Measurements from ENCODE around the gene HNRNPA1L2. TPM values are rescaled to one million over a fixed set of nuclear protein-coding genes. Genes with fewer than 3 reads are reported as not detected.
"Not testable (repeated sequence)": the region's sequence is repeated elsewhere in the genome, so short reads cannot be mapped to it uniquely, and the experiment has no call there.

Gene HNRNPA1L2
- total RNA-seq, 8 experiments from 2014 or later = 8.1 to 28.4 (median 15.9) TPM

DNA sequence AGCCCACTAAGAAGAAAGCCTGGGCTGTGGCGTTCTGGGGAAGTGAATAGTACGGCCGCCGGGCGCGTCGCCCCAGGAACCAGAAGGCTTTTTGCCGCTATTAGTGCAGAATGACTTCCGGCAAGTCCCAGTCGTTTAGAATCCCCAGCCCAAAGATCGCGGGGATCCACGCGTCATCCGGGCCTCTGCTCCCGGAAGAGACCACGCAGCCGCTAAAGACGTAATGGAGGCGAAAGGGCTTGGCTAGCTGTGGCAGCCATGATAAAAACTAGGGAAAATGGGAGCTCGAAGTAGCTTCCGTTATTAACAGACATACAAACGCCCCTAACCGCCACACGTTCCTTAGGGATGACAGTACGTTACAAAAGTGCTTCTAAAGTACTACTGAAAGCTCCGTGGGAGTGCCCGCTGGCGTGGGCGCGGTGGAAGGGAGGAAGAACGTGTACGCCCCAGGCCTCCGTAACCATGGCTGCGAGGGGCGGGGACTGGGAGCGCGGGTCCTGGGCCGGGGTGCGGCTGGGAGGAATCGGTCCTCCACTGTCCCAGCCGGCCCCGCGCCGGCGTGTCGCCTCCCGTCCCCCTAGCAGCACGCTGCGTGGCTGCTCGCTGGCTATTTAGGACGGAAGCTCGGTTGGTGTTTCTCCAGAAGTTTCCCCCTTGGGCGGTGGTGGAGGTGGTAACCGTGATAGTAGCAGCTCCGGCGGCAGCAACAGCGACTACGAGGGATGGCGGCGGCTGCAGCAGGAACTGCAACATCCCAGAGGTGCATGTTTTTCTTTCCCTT is 10.2 kb downstream of the HNRNPA1L2 start, which contains the start of gene SUGT1:
Gene SUGT1, plus strand, starts transcription at position 641 of the 784 bp plus-strand sequence. Its CDS starts 85 bp downstream, at position 726.
- H3K4me1 ChIP-seq (replicated peaks in 1 of 2) = peaks cover 10 to 17% of the 10 kb centered on the region in 2 donors
- WGBS, 10 experiments = 0% methylated on average over 1 to 23 of the region's 61 CpGs; no CpG with 5 or more reads in 3 of the 10 experiments
- ATAC-seq (replicated peaks in 6 of 8) = peak; percentile 91 to 98 (median 97)
- peak within 1 kb of the TSS; percentile 45 to 71 (median 54) for H3K4me3 ChIP-seq
- in situ Hi-C loops (cut with MboI; ENCODE audit: low pct_unique_long_range_greater_than_20kb in 2 of 9, low sequenced_read_pairs in 9 of 9, unreplicated experiment in 9 of 9) = loop anchor here in 2 of 9 experiments (25.0 kb wide), 2 partner anchors 185 to 535 kb away; partner anchors contain the start of gene PCDH8 (in 1 of the 2)
- H3K27ac ChIP-seq = peak within 1 kb of the TSS; percentile 99 to 100

DNA sequence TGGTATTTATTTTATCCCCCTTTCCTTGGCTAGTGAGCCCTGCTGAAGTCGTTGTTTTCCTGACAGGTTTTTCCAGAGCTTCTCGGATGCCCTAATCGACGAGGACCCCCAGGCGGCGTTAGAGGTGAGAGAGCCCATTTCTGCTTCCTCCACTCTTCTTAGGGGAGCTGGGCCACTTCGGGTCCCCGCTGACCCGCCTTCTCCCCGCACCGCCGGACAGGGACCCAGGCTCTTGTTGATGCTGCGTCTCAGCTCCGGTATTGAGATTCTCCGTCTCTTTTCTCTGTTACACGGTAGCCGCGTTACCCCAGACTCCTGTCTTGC is 10.7 kb downstream of the HNRNPA1L2 start:
- Histone ChIP-seq H3K4me1 (replicated peaks in 1 of 2) (peaks cover 10 to 17% of the 10 kb centered on the region in 2 donors), H3K27ac (peak overlapping the region; percentile 99 to 100), H3K4me3 (peak overlapping the region; percentile 45 to 71 (median 54))
- peak; percentile 12 to 50 (median 39) for ATAC-seq (replicated peaks in 6 of 8)
- in situ Hi-C loops (cut with MboI; ENCODE audit: low pct_unique_long_range_greater_than_20kb in 2 of 9, low sequenced_read_pairs in 9 of 9, unreplicated experiment in 9 of 9) = loop anchor here in 2 of 9 experiments (25.0 kb wide), 2 partner anchors 184 to 534 kb away; partner anchors contain the start of gene PCDH8 (in 1 of the 2)
- 0 to 11% (median 1%) methylated on average over 2 to 15 of the region's 18 CpGs; no CpG with 5 or more reads in 4 of the 10 experiments for WGBS, 10 experiments

DNA sequence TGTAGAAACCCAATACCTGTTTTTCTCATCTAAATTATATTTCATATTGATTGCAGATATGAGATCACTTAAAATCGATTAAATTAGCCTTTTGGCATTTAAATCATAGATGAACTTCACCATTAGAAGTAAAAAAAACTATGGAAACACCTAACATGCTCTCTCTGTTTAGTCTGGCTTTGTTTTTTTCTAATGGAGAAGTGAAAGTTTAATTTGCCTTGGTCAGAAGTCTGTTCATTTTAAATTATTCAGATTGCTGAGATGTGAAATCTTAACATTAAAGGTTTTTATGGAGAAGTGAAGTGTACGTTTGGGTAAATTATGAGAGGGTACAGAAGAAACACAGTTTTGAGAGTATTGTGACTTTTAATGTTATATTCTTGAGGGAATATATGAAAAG is 17.1 kb downstream of the HNRNPA1L2 start:
- no peak overlapping the region for H3K4me3 ChIP-seq
- no peak overlapping the region for H3K27ac ChIP-seq
- in situ Hi-C loops (cut with MboI; ENCODE audit: low pct_unique_long_range_greater_than_20kb in 2 of 9, low sequenced_read_pairs in 9 of 9, unreplicated experiment in 9 of 9) = loop anchor here in 2 of 9 experiments (25.0 kb wide), 2 partner anchors 178 to 528 kb away; partner anchors contain the start of gene PCDH8 (in 1 of the 2)
- H3K4me1 ChIP-seq (replicated peaks in 1 of 2) = peaks cover 2 to 4% of the 10 kb centered on the region in 2 donors
- WGBS, 10 experiments = 90 to 100% (median 97%) methylated on average over 1 to 2 of the region's 2 CpGs
- ATAC-seq (replicated peaks in 6 of 8) = no peak

DNA sequence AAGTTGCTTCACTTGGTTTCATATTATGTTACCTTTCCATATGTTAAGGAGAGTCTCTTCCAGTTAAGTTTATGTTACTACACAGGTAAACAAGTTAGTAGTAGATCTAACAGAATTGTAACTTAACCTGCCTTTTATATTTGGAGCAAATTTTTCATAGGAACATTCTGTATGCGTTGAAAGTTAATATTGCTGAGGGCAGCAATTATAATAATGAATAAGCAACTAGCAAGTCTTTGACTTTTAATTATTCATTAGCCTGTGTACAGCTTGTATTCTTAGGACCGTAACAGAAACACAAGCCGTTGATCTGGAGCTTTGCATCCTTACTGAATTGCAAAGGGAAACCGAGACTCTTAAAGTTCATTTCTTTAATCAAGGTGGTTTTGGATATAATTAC is 22.0 kb downstream of the HNRNPA1L2 start:
- Histone ChIP-seq H3K27ac (no peak overlapping the region), H3K4me3 (no peak overlapping the region), H3K4me1 (replicated peaks in 1 of 2) (no peaks in the 10 kb centered on the region)
- no peak for ATAC-seq (replicated peaks in 6 of 8)
- WGBS, 10 experiments = 88 to 100% (median 96%) methylated on average over 2 to 4 of the region's 4 CpGs; no CpG with 5 or more reads in 1 of the 10 experiments
- in situ Hi-C loops (cut with MboI; ENCODE audit: low pct_unique_long_range_greater_than_20kb in 2 of 9, low sequenced_read_pairs in 9 of 9, unreplicated experiment in 9 of 9) = loop anchor here in 2 of 9 experiments (25.0 kb wide), 2 partner anchors 173 to 523 kb away; partner anchors contain the start of gene PCDH8 (in 1 of the 2)

DNA sequence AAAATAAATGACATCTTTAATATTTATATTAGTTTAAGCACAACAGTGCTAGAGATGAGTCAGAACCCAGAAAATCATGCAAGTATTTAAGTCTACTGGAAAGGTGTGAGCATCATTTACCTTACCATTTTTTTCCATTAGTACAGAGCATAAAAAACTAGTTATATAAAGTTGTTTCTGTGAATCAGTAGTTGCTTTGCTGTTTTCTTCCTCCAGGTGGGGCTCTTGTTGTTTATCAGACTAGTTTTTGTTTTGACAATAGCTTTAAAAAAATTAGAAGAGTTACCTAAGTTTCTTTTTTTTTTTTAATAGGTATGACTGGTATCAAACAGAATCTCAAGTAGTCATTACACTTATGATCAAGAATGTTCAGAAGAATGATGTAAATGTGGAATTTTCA is 23.1 kb downstream of the HNRNPA1L2 start:
- no peaks in the 10 kb centered on the region for H3K4me1 ChIP-seq (replicated peaks in 1 of 2)

DNA sequence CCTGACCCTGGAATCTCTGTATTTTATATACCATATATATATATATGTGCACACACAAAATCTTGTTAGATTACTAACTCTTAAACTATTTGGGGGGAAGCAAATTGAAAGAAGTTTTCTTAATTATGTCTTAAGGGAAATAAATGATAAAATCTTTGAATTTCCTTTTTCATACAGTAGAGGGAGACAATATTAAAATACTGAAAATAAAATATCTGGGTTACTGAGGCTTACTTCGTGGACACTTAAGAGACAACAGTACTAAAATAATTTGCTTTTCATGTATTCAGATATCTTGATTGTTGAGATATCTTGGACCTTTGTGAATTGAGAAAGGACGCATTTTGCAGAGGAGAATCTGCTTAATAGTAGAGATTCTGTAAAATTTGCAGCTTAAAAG is 27.4 kb downstream of the HNRNPA1L2 start:
- no peak overlapping the region for H3K27ac ChIP-seq
- H3K4me1 ChIP-seq (replicated peaks in 1 of 2) = no peaks in the 10 kb centered on the region
- ATAC-seq (replicated peaks in 6 of 8) = no peak
- 93 to 100% (median 100%) methylated on average over 1 to 2 of the region's 2 CpGs; no CpG with 5 or more reads in 1 of the 10 experiments for WGBS, 10 experiments
- in situ Hi-C loops (cut with MboI; ENCODE audit: low pct_unique_long_range_greater_than_20kb in 2 of 9, low sequenced_read_pairs in 9 of 9, unreplicated experiment in 9 of 9) = loop anchor here in 2 of 9 experiments (25.0 kb wide), 2 partner anchors 168 to 518 kb away; partner anchors contain the start of gene PCDH8 (in 1 of the 2)
- H3K4me3 ChIP-seq = no peak overlapping the region

More for the DNA sequence above, 23.1 kb downstream of the HNRNPA1L2 start:
- ATAC-seq (replicated peaks in 6 of 8) = no peak
- H3K4me3 ChIP-seq = no peak overlapping the region
- in situ Hi-C loops (cut with MboI; ENCODE audit: low pct_unique_long_range_greater_than_20kb in 2 of 9, low sequenced_read_pairs in 9 of 9, unreplicated experiment in 9 of 9) = loop anchor here in 2 of 9 experiments (25.0 kb wide), 2 partner anchors 172 to 522 kb away; partner anchors contain the start of gene PCDH8 (in 1 of the 2)
- no peak overlapping the region for H3K27ac ChIP-seq

DNA sequence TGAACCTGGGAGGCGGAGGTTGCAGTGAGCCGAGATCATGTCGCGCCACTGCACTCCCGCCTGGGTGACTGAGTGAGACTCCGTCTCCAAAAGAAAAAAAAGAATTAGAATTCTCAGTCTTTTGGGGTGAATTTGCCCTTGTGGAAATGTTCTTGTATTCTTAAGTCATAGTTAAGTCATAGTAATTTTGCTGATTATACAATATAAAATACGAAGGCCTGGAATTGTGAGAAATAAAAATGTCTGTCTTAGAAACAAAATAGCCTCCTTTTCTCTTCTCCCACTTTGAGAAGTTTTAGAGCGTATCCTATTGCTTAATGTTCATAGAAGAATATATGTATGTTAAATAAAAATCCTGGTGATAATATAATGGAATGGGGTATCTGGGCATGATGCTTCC is 28.5 kb downstream of the HNRNPA1L2 start:
- WGBS, 10 experiments = 67 to 100% (median 97%) methylated on average over 1 to 7 of the region's 8 CpGs; no CpG with 5 or more reads in 2 of the 10 experiments

DNA sequence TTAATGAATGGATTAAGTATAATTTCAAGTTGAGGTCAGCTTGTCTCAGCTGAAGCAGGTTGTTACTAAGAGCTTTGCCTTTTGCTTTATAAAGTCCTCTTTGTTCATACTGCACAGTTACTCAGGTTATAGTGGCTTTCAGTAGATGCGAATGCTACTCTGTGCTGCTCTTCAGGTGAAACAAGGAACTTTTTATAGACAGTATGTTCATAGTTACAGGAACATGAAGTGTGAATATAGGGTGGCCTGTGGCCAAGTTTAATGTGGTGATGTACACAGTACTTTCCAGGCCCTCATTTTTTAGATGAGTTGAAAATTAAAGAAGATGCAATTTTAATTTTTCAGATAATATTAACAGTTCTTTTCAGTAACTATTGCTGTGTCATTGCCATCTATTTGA is 31.2 kb downstream of the HNRNPA1L2 start:
- 80 to 100% (median 96%) methylated on average over 1 of the region's 1 CpG; no CpG with 5 or more reads in 4 of the 10 experiments for WGBS, 10 experiments
- in situ Hi-C loops (cut with MboI; ENCODE audit: low pct_unique_long_range_greater_than_20kb in 2 of 9, low sequenced_read_pairs in 9 of 9, unreplicated experiment in 9 of 9) = loop anchor here in 2 of 9 experiments (25.0 kb wide), 2 partner anchors 164 to 514 kb away; partner anchors contain the start of gene PCDH8 (in 1 of the 2)
- no peak for ATAC-seq (replicated peaks in 6 of 8)
- Histone ChIP-seq H3K4me3 (no peak overlapping the region), H3K4me1 (replicated peaks in 1 of 2) (no peaks in the 10 kb centered on the region), H3K27ac (no peak overlapping the region)

More for the DNA sequence above, 28.5 kb downstream of the HNRNPA1L2 start:
- no peak for ATAC-seq (replicated peaks in 6 of 8)
- H3K4me1 ChIP-seq (replicated peaks in 1 of 2) = no peaks in the 10 kb centered on the region
- no peak overlapping the region for H3K27ac ChIP-seq
- in situ Hi-C loops (cut with MboI; ENCODE audit: low pct_unique_long_range_greater_than_20kb in 2 of 9, low sequenced_read_pairs in 9 of 9, unreplicated experiment in 9 of 9) = loop anchor here in 2 of 9 experiments (25.0 kb wide), 2 partner anchors 167 to 517 kb away; partner anchors contain the start of gene PCDH8 (in 1 of the 2)
- H3K4me3 ChIP-seq = no peak overlapping the region

DNA sequence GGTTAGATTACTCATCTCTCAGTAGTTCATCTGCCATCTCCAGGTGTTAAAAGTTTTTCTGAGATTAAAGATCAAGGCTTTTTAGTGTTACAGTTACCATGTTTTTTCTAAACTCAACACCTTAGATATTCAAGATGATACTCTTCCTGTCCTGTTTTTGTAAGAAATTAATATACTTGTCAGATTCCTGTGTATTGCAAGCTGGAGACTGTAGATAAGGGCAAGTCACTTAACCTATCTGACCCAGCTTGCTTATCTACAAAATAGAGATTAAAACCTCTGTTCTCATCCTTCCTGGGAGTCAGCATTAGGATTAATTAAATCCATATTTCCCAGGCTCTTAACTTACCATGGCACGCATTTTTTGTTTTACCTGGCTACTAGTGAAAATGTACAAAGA is 35.6 kb downstream of the HNRNPA1L2 start:
- Histone ChIP-seq H3K27ac (no peak overlapping the region), H3K4me1 (replicated peaks in 1 of 2) (no peaks in the 10 kb centered on the region), H3K4me3 (no peak overlapping the region)
- no peak for ATAC-seq (replicated peaks in 6 of 8)
- in situ Hi-C loops (cut with MboI; ENCODE audit: low pct_unique_long_range_greater_than_20kb in 2 of 9, low sequenced_read_pairs in 9 of 9, unreplicated experiment in 9 of 9) = no loop called here
- 80 to 100% (median 100%) methylated on average over 1 of the region's 1 CpG; no CpG with 5 or more reads in 2 of the 10 experiments for WGBS, 10 experiments

DNA sequence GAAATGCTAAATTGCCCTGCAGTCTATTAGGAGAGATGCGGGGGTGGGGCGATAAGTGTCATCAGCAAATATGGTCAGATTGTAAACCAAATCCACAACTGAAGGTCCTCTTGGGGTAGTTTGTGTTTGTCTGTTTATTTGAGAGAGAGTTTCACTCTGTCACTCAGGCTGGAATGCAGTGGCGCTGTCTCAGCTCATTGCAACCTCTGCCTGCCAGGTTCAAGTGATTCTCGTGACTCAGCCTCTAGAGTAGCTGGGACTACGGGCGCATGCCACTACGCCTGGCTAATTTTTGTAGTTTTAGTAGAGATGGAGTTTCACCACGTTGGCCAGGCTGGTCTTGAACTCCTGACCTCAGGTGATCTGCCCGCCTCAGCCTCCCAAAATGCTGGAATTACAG is 43.6 kb downstream of the HNRNPA1L2 start:
- H3K4me1 ChIP-seq (replicated peaks in 1 of 2); H3K27ac ChIP-seq; H3K4me3 ChIP-seq; in situ Hi-C loops (cut with MboI; ENCODE audit: low pct_unique_long_range_greater_than_20kb in 2 of 9, low sequenced_read_pairs in 9 of 9, unreplicated experiment in 9 of 9); ATAC-seq (replicated peaks in 6 of 8): not testable (repeated sequence)
- WGBS, 10 experiments = 90 to 100% (median 100%) methylated on average over 1 to 6 of the region's 9 CpGs; no CpG with 5 or more reads in 1 of the 10 experiments

DNA sequence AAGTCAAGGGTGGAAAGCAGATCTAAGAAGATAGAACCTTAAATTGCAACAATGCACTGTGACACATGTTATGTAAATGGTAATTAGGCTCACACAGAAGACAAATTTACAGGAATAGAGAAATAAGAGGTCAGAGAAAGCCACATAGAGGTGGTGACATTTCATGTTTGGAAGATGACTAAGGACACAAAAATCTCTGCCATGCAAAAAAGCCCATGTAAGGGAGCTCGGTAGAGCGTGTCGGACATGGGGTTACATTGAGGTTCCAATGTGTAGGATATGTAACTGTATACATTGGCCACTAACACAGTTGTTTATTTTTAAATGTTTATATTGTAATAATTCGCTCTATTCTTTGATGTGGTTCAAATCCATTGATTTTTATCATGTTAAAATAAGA is 44.1 kb downstream of the HNRNPA1L2 start:
- no peak overlapping the region for H3K4me3 ChIP-seq
- peak in 1 of 8 experiments; percentile 23 for ATAC-seq (replicated peaks in 6 of 8)
- H3K27ac ChIP-seq = no peak overlapping the region
- WGBS, 10 experiments = 83 to 100% (median 93%) methylated on average over 1 to 4 of the region's 4 CpGs; no CpG with 5 or more reads in 3 of the 10 experiments
- no peaks in the 10 kb centered on the region for H3K4me1 ChIP-seq (replicated peaks in 1 of 2)
- in situ Hi-C loops (cut with MboI; ENCODE audit: low pct_unique_long_range_greater_than_20kb in 2 of 9, low sequenced_read_pairs in 9 of 9, unreplicated experiment in 9 of 9) = no loop called here

All from motor neuron (in vitro differentiated cells).